Measurements from ENCODE around the gene LHFPL4. TPM values are rescaled to one million over a fixed set of nuclear protein-coding genes. Genes with fewer than 3 reads are reported as not detected.

The LHFPL4 gene
- total RNA-seq, 4 donors from 2014 or later = not detected

GRCh38 chr3:9525078-9525477, 28.5 kb downstream of the LHFPL4 start:
- TF ChIP-seq CTCF (IDR thresholded peaks at IDR 0.05; ENCODE audit: low read depth) = no peak

GRCh38 chr3:9514956-9515355, 38.7 kb downstream of the LHFPL4 start:
- TF ChIP-seq CTCF (IDR thresholded peaks at IDR 0.05; ENCODE audit: low read depth) = no peak

GRCh38 chr3:9514306-9514705, 39.3 kb downstream of the LHFPL4 start:
- TF ChIP-seq CTCF (IDR thresholded peaks at IDR 0.05; ENCODE audit: low read depth) = no peak

- no peak for TF ChIP-seq CTCF (IDR thresholded peaks at IDR 0.05; ENCODE audit: low read depth)
These were observed 41.1 kb downstream of the LHFPL4 start for GRCh38 chr3:9512456-9513045.

- no peak for TF ChIP-seq CTCF (IDR thresholded peaks at IDR 0.05; ENCODE audit: low read depth)
These were observed 44.8 kb downstream of the LHFPL4 start for GRCh38 chr3:9508781-9509180.

- TF ChIP-seq CTCF (IDR thresholded peaks at IDR 0.05; ENCODE audit: low read depth) = no peak
These were observed 45.7 kb downstream of the LHFPL4 start for GRCh38 chr3:9507586-9508578.

GRCh38 chr3:9503283-9503682, 50.3 kb downstream of the LHFPL4 start:
- TF ChIP-seq CTCF (IDR thresholded peaks at IDR 0.05; ENCODE audit: low read depth) = no peak

All from subcutaneous adipose tissue (tissue), 4 donors.